HG03060 (cell line): ENCODE data around the gene DOCK3.
"Not testable (repeated sequence)": the region's sequence is repeated elsewhere in the genome, so short reads cannot be mapped to it uniquely, and the experiment has no call there.

Experiments
- ATAC-seq: cut with Tn5 transposase; IDR thresholded peaks from one replicate; pipeline ENCODE4 v1.9.1; 2021; ENCODE audit warnings: low read depth, moderate number of reproducible peaks; ENCODE audit not compliant: unreplicated experiment

DOCK3 gene

GRCh38 chr3:51275111-51275805, 600.5 kb downstream of the DOCK3 start:
- ATAC-seq: no peak

GRCh38 chr3:51276046-51276445, 601.3 kb downstream of the DOCK3 start:
- no peak for ATAC-seq

- no peak for ATAC-seq
These were observed 604.7 kb downstream of the DOCK3 start for GRCh38 chr3:51279448-51279847.

GRCh38 chr3:51280176-51280575, 605.4 kb downstream of the DOCK3 start:
- no peak for ATAC-seq

- no peak for ATAC-seq
These were observed 608.2 kb downstream of the DOCK3 start for GRCh38 chr3:51282931-51283330.

GRCh38 chr3:51283421-51283820, 608.7 kb downstream of the DOCK3 start:
- no peak for ATAC-seq

- no peak for ATAC-seq
These were observed 620.9 kb downstream of the DOCK3 start for GRCh38 chr3:51295625-51296024.

- ATAC-seq: no peak
These were observed 622.6 kb downstream of the DOCK3 start for GRCh38 chr3:51297333-51297732.

GRCh38 chr3:51304230-51304629, 629.5 kb downstream of the DOCK3 start:
- ATAC-seq: no peak

GRCh38 chr3:51306093-51306492, 631.4 kb downstream of the DOCK3 start:
- no peak for ATAC-seq

GRCh38 chr3:51307458-51307857, 632.7 kb downstream of the DOCK3 start:
- no peak for ATAC-seq

GRCh38 chr3:51307945-51308607, 633.3 kb downstream of the DOCK3 start:
- not testable (repeated sequence) for ATAC-seq

- no peak for ATAC-seq
These were observed 636.3 kb downstream of the DOCK3 start for GRCh38 chr3:51311055-51311454.

- ATAC-seq: no peak
These were observed 653.5 kb downstream of the DOCK3 start for GRCh38 chr3:51328206-51328605.

GRCh38 chr3:51330046-51330445, 655.3 kb downstream of the DOCK3 start:
- no peak for ATAC-seq

GRCh38 chr3:51332156-51332555, 657.4 kb downstream of the DOCK3 start:
- ATAC-seq: no peak

GRCh38 chr3:51333021-51333420, 658.3 kb downstream of the DOCK3 start:
- no peak for ATAC-seq

GRCh38 chr3:51336261-51336660, 661.5 kb downstream of the DOCK3 start:
- ATAC-seq: no peak

GRCh38 chr3:51337666-51338065, 662.9 kb downstream of the DOCK3 start:
- no peak for ATAC-seq

GRCh38 chr3:51338632-51339031, 663.9 kb downstream of the DOCK3 start:
- ATAC-seq: no peak

- no peak for ATAC-seq
These were observed 665.5 kb downstream of the DOCK3 start for GRCh38 chr3:51340013-51340829.
